Endothelial cell of umbilical vein (primary cell): ENCODE results near the gene NME7. TPM values are rescaled to one million over a fixed set of nuclear protein-coding genes. Genes with fewer than 3 reads are reported as not detected.
A peak's percentile ranks its signal among the peaks of the same experiment; 100 is the strongest.

Experiments used
- BruUV-seq: library from RNA; stranded (reverse); fragments of 400-500 nt; replicated peaks from 2 replicates; lab custom pipeline; 2021; lab: Mats Ljungman, UMichigan
- CTCF ChIA-PET: fragments of 300-600, 350-600 bp; sonication (Branson Sonifier 250); formaldehyde crosslinking; loops from one replicate; lab custom pipeline; 2021; ENCODE audit warnings: antibody characterized with exemption, inconsistent platforms; lab: Charles Lee
- POLR2A ChIA-PET: fragments of 300-600, 350-600 bp; sonication (Branson Sonifier 250); formaldehyde crosslinking; loops from one replicate; lab custom pipeline; 2021; ENCODE audit warnings: antibody characterized with exemption, inconsistent platforms; lab: Charles Lee
- DNase-seq: peaks from one replicate; pipeline ENCODE4 v3.0.0-alpha.2; 2011; ENCODE audit warnings: low read depth, low spot score
- FAIRE-seq: peaks from 2 replicates; lab custom pipeline; 2011; peaks lifted over from hg19 to GRCh38; lab: Jason Lieb, UNC
- H2AFZ ChIP-seq: 2 replicates; pipeline ENCODE4 v1.6.0; 2012; ENCODE audit warnings: low read depth, low read length, control low read depth, inconsistent platforms
- H3K27ac ChIP-seq: 2 replicates; pipeline ENCODE4 v1.5.1; 2011; ENCODE audit warnings: low read depth, mild to moderate bottlenecking, control low read depth, low read length, moderate library complexity; ENCODE audit not compliant: insufficient read depth
- H3K27me3 ChIP-seq, 2 experiments: 2 replicates each; pipeline versions ENCODE4 v1.6.0 to v1.6.1; 2011; ENCODE audit warnings: low read length in 2 of 2, mixed read lengths in 1 of 2; ENCODE audit not compliant: control insufficient read depth in 2 of 2, insufficient read depth in 2 of 2
- H3K36me3 ChIP-seq, 2 experiments: 2 replicates in 1 of 2; 3 replicates in 1 of 2; pipeline ENCODE4 v1.5.1; 2011; ENCODE audit warnings: low read length in 2 of 2, mild to moderate bottlenecking in 1 of 2, moderate library complexity in 1 of 2; ENCODE audit not compliant: control insufficient read depth in 2 of 2, insufficient read depth in 2 of 2; ENCODE audit errors: extremely low read depth in 1 of 2
- H3K4me1 ChIP-seq: 3 replicates; pipeline ENCODE4 v1.5.1; 2011; ENCODE audit warnings: mild to moderate bottlenecking, low read length; ENCODE audit not compliant: control insufficient read depth, insufficient read depth; ENCODE audit errors: extremely low read depth
- H3K4me2 ChIP-seq: 2 replicates; pipeline ENCODE4 v1.6.1; 2011; ENCODE audit warnings: low read length, control low read depth, mixed read lengths; ENCODE audit not compliant: insufficient read depth
- H3K4me3 ChIP-seq, 3 experiments: fragments of 200-600 bp in 1 of 3; sonication (generic), shearing (Covaris generic) in 1 of 3; replicated peaks in 1 of 3; 2 replicates each; pipeline ENCODE4 v1.5.1; 2011 to 2016; ENCODE audit warnings: control low read depth in 3 of 3, low read length in 3 of 3, mild to moderate bottlenecking in 2 of 3, inconsistent platforms in 1 of 3, low read depth in 1 of 3, moderate library complexity in 1 of 3; ENCODE audit not compliant: insufficient read depth in 1 of 3
- H3K79me2 ChIP-seq: 2 replicates; pipeline ENCODE4 v1.6.0; 2012; ENCODE audit warnings: low read length, inconsistent platforms; ENCODE audit not compliant: control insufficient read depth, insufficient read depth
- H3K9ac ChIP-seq: replicated peaks from 2 replicates; pipeline ENCODE3; 2011; ENCODE audit warnings: low read length, control low read depth; ENCODE audit not compliant: insufficient read depth; ENCODE audit errors: extremely low read depth
- H3K9me1 ChIP-seq: replicated peaks from 3 replicates; pipeline ENCODE4 v1.6.0; 2011; ENCODE audit warnings: mild to moderate bottlenecking, low read length; ENCODE audit not compliant: control insufficient read depth, insufficient read depth; ENCODE audit errors: extremely low read depth
- H3K9me3 ChIP-seq: replicated peaks from 2 replicates; pipeline ENCODE4 v1.5.1; 2012; ENCODE audit warnings: low read length, inconsistent platforms; ENCODE audit not compliant: control insufficient read depth, insufficient read depth
- H4K20me1 ChIP-seq: replicated peaks from 2 replicates; pipeline ENCODE3; 2011; ENCODE audit warnings: mild to moderate bottlenecking, low read length; ENCODE audit not compliant: control insufficient read depth, insufficient read depth; ENCODE audit errors: extremely low read depth
- EZH2 ChIP-seq: IDR thresholded peaks from 2 replicates; pipeline ENCODE4 v1.6.1; 2012; ENCODE audit warnings: borderline replicate concordance, low read depth, mild to moderate bottlenecking, moderate library complexity, low read length, inconsistent platforms; ENCODE audit not compliant: severe bottlenecking
- FOS ChIP-seq: IDR thresholded peaks from 2 replicates; pipeline ENCODE4 v1.6.1; 2011; ENCODE audit warnings: mild to moderate bottlenecking, low read length, moderate library complexity, borderline replicate concordance; ENCODE audit not compliant: insufficient read depth
- GATA2 ChIP-seq: IDR thresholded peaks from 2 replicates; pipeline ENCODE4 v1.7.0; 2011; ENCODE audit warnings: low read depth, mild to moderate bottlenecking, moderate library complexity, mixed read lengths, low read length; ENCODE audit not compliant: insufficient read length, insufficient read depth
- JUN ChIP-seq: IDR thresholded peaks from 2 replicates; pipeline ENCODE4 v1.6.1; 2011; ENCODE audit warnings: borderline replicate concordance, low read depth; ENCODE audit not compliant: insufficient read length, insufficient read depth
- MAX ChIP-seq: IDR thresholded peaks from 2 replicates; pipeline ENCODE4 v1.6.1; 2011; ENCODE audit not compliant: insufficient read depth, insufficient read length
- MYC ChIP-seq: IDR thresholded peaks from one replicate; pipeline ENCODE4 v1.6.1; 2011; ENCODE audit warnings: mild to moderate bottlenecking, low read depth, low read length
- POLR2A ChIP-seq: IDR thresholded peaks from 2 replicates; pipeline ENCODE4 v1.6.1; 2012; ENCODE audit warnings: low read depth, mild to moderate bottlenecking, control low read depth, low read length
- POLR2AphosphoS5 ChIP-seq: IDR thresholded peaks from 2 replicates; pipeline ENCODE4 v1.6.1; 2012; ENCODE audit warnings: low read depth, mild to moderate bottlenecking, control low read depth, low read length, moderate library complexity; ENCODE audit not compliant: insufficient read depth
- dilution Hi-C: fragments of 300-500 bp; cut with MboI; formaldehyde crosslinking; loops from one replicate; pipeline ENCODE4 v1.15.0; 2019; ENCODE audit warnings: low sequenced_read_pairs; ENCODE audit not compliant: extremely low pct_ligation_motif_present
- intact Hi-C: fragments of 100-400 bp; cut with micrococcal nuclease; formaldehyde crosslinking; loops from one replicate; pipeline ENCODE4 v1.10.0; 2022
- polyA plus RNA-seq, 4 experiments: library from polyadenylated mRNA; depleted of rRNA in 3 of 4; stranded (reverse) in 3 of 4; unstranded in 1 of 4; fragments of >200 nt; gene quantifications; 2 replicates each; pipeline versions ENCODE4 v1.2.1 to v1.2.3, GENCODE V29; 2011 to 2012; ENCODE audit warnings: missing spikeins in 1 of 4
- total RNA-seq: library from RNA; stranded (reverse); gene quantifications from 2 replicates; pipeline ENCODE4 v1.2.3, GENCODE V29; 2021
- TF ChIP-seq, protein P1 (sequence below), 2 donors: IDR thresholded peaks; 1 replicate in 1 of 2; 2 replicates in 1 of 2; pipeline ENCODE4 v1.5.1; 2011; ENCODE audit warnings: low read length in 2 of 2, mild to moderate bottlenecking in 2 of 2, moderate library complexity in 2 of 2, control low read depth in 1 of 2, inconsistent platforms in 1 of 2, low read depth in 1 of 2; ENCODE audit not compliant: insufficient read depth in 1 of 2; ENCODE audit errors: extremely low read depth in 1 of 2

The NME7 gene
- total and polyA plus RNA-seq, 2 donors (not counting 3 experiments of a cell fraction or from before 2014, with no cell fraction given), result 16.5 to 25.3 TPM

DNA sequence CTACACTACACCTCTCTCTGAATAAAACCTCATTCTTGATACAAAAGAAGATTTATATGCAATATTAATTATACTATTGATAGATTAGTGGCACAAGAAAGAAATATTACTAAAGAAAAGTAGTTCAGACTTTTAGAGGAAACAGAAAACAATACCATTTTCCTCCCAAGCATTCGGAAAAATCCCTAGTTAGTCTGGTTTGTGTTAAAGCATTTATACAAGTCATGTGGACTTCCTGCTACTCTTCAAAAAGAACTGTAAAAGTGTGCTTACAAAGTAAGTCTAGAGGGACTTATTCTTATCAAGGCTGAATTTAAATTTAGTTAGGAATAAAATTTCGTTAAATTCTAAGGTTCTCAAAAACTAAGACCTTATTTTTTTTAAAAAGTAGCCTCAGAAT lies 132.0 kb downstream of the NME7 start:
- intact Hi-C loops, result loop anchor here (5.0 kb wide), 1 partner anchor 83 kb away; no protein-coding TSS in a partner anchor
- Histone ChIP-seq H2AFZ (no peak overlapping the region), H3K9me3 (no peaks in the 10 kb centered on the region), H3K36me3 (no peaks in the 10 kb centered on the region), H3K4me2 (no peak overlapping the region), H3K9me1 (no peaks in the 10 kb centered on the region), H4K20me1 (no peaks in the 10 kb centered on the region), H3K27me3 (no peaks in the 10 kb centered on the region), H3K27ac (no peak overlapping the region), H3K9ac (no peak overlapping the region), H3K4me1 (peaks cover 6% of the 10 kb centered on the region), H3K4me3 (no peak overlapping the region), H3K79me2 (no peaks in the 10 kb centered on the region)
- peak; percentile 55 for DNase-seq
- ChIA-PET CTCF (interaction anchor here (0.9 kb wide), 1 partner anchor 9 kb away, joined by 3 read pairs; no protein-coding TSS in a partner anchor), POLR2A (no interaction called here)
- FAIRE-seq, result no peak
- dilution Hi-C loops, result no loop called here
- no TSS peak for BruUV-seq
- no peak for TF ChIP-seq EZH2
- TF ChIP-seq MAX, result no peak
- TF ChIP-seq POLR2AphosphoS5, result no peak
- TF ChIP-seq MYC, result no peak
- no peak for TF ChIP-seq FOS
- no peak for TF ChIP-seq JUN
- TF ChIP-seq, protein P1, sequence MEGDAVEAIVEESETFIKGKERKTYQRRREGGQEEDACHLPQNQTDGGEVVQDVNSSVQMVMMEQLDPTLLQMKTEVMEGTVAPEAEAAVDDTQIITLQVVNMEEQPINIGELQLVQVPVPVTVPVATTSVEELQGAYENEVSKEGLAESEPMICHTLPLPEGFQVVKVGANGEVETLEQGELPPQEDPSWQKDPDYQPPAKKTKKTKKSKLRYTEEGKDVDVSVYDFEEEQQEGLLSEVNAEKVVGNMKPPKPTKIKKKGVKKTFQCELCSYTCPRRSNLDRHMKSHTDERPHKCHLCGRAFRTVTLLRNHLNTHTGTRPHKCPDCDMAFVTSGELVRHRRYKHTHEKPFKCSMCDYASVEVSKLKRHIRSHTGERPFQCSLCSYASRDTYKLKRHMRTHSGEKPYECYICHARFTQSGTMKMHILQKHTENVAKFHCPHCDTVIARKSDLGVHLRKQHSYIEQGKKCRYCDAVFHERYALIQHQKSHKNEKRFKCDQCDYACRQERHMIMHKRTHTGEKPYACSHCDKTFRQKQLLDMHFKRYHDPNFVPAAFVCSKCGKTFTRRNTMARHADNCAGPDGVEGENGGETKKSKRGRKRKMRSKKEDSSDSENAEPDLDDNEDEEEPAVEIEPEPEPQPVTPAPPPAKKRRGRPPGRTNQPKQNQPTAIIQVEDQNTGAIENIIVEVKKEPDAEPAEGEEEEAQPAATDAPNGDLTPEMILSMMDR (IDR thresholded peaks at IDR 0.05; ENCODE audit: extremely low read depth in 1 of 2, insufficient read depth in 1 of 2, low read depth in 1 of 2, low read length in 2 of 2), result no peak
- TF ChIP-seq POLR2A, result no peak
- no peak for TF ChIP-seq GATA2
